COLO829 (cell line): ENCODE results near the gene ARL4D.
"Not testable (repeated sequence)": the region's sequence is repeated elsewhere in the genome, so short reads cannot be mapped to it uniquely, and the experiment has no call there.

Experiments
- DNase-seq: peaks from one replicate; pipeline ENCODE4 v3.0.0; 2012; ENCODE audit warnings: low spot score

ARL4D gene, protein sequence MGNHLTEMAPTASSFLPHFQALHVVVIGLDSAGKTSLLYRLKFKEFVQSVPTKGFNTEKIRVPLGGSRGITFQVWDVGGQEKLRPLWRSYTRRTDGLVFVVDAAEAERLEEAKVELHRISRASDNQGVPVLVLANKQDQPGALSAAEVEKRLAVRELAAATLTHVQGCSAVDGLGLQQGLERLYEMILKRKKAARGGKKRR

DNA sequence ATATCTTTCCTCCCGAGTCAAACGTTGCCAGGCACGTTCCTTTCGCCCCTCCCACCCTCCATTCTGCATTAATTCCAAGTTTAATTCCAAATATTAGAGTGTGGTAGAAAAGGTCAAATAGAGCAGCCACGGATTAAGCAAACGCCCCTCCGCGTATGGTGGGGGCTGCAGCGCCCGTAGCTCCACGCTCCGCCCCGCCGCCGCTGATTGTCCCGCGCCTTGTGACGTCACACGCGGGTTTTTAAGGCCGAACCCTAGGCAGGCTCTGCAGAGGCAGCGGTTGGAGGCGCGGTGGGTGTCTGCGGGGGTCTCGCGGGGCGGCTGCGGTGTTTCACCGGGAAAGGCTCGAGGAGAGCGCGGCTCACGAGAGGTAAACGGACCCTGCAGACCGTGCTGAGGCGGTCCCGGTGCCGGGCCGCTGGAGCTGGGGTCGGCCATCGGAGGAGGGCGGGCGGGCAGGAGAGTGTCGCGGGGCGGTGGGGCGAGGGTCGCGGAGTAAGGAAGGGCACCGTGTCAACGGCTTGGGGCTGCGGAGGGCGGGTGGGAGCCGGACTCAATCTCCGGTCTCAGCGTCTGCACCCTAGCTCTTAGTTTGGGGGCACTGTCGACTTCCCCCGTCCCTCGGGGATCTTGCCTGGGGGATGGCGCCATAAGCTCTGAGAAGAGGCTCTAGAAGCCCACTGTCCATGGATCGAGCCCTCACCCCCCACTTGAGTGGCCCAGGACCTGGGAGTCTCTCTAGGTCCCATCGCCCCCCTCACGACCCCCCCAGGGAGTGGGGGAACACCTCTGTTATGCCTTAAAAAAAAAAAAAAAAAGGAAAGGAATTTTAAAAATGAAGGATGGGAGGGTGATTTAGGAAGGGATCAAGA is at the start of gene ARL4D:
ARL4D (plus strand) TSS at position 270 of the 872 bp plus-strand sequence. CDS start 740 bp downstream, outside the sequence.
- peak; percentile 68 for DNase-seq

DNA sequence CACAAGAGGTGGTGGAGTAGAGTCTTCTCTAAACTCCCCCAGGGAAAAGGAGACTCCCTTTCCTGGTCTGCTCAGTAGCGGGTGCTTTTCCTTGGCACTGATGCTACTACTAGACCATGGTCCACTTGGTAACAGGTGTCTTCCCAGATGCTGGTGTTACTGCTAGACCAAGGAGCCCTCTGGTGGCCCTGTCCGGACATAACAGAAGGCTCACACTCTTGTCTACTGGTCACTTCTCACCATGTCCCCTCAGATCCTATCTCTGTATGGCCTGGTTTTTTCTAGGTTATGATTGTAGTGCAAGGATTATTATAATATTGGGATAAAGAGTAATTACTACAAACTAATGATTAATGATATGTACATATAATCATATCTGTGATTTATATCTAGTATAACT is 49.7 kb upstream of the ARL4D start:
- DNase-seq = no peak

DNA sequence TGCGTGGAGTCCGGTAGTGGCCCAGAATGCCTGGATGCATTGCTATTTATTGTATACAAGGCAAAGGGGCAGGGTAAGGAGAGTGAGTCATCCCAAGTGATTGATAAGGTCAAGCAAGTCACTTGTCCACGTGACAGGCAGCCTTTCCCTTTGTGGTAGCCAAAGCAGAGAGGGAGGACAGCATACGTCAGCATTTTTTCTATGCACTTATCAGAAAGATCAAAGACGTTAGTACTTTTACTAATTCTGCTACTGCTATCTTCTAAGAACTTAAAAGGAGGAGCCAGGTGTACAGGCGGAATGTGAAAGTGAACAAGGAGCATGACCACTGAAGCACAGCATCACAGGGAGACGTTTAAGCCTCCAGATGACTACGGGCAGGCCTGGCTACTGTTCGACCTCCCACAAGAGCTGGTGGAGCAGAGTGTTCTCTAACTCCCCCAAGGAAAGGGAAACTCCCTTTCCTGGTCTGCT is 47.9 kb upstream of the ARL4D start:
- DNase-seq = no peak

DNA sequence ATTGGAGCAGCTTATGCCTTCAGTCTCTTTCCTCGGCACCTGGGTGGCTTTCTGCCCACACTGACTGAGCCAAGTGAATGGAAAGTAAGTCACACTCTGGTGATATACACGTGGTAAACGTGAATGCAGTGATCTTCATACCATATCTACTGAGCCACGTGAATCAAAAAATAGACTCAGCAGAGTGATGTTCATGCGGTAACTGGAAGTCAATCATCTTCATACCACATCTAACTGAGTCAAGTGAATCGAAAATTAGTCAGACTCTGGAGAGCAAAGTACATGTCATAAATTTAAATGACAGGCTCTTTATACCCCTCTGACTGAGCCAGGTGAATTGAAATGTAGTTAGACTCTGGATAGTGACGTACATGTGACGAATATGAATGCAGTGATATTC is 47.1 kb upstream of the ARL4D start:
- DNase-seq = no peak

DNA sequence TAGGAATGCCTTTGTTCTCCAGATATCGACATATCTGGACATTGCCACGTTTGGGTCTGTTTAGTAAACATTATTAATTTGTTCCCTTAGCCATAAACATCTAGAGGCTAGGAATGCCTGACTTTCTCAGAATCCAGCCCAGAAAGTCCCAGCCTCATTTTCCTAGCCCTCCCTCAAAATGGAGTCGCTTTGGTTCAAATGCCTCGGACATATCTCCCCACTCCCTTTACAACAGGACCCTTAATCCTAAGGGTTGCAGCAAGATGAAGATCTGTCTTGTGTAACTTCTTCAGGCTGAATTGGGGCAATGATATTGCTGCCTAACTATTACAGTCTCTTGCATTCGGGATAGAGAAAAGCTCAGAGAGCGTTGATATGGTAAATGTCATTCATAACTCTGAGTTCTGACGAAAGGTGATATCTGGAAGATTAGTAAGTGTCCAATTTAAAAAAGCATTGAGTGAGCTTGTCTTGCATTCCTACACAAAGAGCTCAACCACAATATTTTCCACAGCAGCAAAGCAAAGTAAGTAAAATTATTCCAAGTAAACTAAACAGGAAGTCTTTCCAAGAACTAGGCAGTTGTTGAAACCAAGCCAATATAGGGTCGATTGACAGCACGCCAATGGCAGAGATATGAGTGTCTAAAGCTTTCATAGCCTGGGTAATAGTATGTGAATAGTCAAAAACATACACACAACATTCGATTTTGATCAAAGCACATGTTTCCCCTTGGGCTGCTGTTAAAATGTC is 46.0 kb upstream of the ARL4D start:
- DNase-seq = no peak

DNA sequence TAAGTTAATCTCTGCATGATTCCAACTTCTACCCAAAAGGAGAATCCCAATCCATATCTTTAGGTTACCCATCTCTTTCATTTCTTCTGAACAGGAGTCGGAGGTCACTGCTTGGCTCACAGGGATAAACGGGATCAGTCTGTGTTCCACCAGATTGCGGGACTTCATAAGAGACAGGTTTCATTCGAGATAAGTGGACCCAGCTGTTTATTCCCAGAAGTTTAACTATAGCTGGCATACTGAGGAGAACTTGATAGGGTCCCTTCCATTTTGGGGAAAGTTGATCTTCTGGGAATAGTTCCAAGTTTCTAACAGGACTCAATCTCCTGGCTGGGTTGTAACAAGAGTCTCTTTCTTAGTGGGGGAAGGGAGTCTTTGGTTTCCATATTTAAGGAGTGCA is 45.4 kb upstream of the ARL4D start:
- no peak for DNase-seq

DNA sequence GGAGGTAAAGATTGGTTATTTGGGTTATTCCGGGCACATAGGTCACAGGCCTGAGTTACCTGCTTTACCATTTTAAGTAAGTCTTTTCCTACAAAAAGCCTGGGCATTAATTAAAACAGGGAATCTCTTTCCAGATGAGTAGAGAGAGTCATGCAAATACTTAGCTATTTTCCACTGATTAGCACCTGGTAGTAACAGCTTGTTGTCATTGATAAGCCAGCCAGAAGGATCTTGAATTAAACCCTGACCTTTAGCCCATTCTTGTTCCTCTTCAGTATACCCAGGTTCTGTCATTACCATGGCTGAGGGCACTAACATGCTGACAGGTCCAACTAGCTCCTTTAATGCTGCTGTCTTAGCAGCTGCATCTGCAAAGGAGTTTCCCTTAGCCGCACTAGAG is 44.4 kb upstream of the ARL4D start:
- no peak for DNase-seq

DNA sequence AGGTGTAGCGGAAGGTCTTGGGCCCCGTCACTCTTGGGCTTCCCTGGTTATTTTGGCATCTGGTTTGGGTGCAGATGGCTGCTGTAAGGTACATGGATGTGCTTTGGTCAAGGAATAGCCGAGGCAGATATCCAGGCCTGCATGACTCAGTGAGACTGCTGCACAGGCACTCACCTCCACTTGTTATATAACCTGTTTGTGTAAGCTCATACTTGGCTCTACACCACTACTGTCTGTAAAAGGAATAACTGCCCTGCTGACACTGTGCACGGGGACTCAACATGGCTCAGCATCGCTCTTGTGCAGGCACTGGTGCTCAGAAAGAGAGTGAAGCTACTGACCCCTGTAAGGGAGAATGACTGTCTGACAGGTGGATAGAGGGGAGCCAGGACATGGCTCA is 42.3 kb upstream of the ARL4D start:
- no peak for DNase-seq

DNA sequence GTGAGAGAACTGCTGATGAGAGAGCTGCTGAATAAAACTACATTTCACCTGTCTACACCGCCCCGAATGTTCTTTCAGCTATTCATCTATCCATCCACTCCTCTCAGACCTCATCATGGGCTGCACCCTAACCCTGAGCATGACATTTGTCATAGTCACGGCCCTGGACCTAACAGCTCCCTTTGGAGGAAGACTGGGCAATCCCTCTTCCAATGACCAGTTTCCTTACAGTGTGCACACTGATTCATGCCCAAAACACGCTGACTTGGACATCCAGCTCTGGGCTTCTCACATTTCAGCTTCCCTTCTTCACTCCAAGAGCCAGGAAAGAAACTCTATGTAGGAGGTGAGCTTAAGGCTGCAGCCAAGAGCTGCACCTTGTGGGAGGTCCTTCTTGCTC is 41.8 kb upstream of the ARL4D start:
- no peak for DNase-seq

DNA sequence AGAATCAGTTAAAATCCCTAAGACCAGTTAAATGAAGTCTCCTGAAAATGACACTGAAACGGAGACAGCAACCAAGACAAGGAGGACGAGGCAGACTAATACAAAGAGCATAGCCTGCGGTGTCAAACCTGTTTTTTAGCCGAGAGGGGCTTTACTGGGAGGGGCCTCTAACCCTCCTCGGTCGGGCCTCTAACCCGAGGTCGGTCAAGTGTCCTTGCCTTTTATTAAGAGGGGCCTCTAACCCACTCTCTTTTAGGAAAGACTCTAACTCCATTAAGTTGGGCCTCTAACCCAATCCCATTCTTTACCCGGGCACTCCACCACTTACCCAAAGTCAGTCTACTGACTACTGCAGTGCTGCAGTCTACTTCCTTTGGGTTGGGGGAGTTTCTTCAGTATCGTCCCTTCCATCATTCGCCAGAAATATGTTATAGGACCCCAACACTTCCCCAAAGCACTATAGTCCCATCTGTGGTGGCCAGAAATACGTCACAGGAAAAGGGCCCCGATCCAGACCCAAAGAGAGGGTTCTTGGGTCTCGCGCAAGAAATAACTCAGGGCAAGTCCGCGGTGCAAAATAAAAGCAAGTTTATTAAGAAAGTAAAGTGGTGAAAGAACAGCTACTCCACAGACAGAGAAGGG is 39.2 kb upstream of the ARL4D start:
- DNase-seq = no peak

DNA sequence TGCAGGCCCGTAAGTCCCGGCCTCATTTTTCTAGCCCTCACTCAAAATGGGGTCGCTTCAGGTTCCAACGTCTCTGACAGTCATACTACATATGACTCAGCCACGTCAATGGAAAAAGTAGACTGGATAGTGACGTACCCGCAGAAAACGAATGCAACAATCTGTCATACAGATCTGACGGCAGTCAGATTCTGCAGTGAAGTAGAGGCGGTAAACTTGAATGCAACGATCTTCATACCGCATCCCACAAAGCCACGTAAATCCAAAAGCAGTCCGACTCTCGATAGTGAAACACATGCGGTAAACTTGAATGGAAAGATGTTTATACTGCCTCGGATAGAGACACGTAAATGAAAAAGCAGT is 38.4 kb upstream of the ARL4D start:
- peak; percentile 53 for DNase-seq

DNA sequence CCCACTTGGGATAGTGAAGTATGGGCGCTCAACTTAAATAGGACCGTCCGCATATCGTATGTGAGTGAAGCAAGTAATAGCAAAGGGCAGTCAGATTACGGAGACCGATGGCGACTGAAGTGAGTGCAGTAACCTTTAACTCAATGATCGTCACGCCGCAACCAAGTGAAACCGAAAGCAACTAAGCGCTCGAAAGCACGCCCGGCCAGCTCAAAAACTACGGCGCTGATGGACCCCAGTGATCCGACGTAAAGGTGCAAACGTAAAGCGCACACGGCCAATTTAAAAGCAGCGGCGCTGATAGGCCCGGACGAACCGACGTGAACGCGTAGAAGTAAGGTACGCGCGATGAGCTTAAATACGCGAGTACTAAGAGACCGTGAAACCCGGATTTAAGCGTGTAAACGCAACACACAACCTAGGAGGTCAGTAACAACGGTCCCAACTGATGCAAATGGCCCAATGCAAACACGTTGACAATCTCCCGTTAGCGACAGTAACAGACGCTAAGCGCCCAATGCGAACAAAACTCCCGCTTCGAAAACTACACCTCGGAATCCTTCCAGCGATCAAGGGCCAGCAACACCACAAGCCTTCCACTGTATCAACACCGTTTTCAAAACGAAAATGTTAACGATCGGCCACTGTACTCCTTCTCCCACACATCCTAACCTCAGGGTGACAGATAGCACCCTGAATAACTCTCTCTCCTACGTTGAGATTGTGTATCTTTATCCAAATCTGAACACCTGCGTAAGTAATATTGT is 37.9 kb upstream of the ARL4D start:
- DNase-seq = peak; percentile 96

DNA sequence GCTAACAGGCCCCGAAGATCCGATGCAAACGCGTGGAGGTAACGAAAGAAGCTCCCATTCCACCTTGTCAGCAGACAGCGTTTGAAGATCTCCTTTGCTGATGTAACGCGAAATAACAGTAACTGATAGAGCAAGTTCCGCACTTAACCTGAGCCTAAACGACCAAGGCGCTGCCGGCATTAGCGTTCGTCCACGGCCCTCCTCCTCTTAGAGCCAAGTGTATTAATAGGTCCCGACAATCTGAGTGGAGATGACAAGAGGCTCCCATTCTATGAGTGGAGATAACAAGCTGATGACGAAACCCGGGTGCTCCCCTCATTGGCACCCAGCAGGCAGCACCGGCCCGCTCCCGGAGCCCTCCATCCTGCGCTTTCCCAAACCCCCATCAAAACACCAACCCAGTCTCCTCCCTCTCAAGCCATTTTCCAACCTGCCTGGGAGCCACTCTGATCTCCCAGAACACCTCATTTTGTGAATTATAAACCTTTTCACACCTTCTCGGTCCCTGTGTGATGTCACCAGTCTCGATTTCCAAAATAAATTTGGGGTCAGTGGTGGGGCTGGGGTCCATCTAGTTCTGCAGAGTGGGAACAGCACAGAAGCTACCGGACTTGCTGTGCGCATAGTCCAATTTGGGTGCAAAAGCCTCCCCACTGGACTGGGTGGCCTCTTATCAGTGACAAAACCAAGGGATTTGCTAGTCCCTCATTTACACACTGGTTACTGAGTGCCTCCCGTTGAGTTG is 35.4 kb upstream of the ARL4D start:
- DNase-seq = no peak

DNA sequence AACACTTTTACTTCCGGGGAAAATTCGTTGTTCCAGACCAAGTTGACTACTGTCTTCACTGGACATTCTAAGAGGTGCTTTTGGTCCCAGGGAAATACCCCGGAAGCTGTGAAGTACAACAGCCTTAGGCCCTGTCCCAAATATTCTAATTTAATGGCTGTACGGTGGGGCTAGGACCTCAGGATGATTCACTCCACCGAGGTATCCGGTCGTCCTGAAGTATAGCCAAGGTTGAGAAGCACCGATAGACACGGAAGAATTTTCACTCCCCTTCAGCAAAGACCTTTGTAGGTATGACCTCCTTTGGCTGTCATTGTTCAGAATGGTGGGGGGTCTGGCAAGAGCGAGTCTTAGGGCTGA is 34.9 kb upstream of the ARL4D start:
- no peak for DNase-seq

DNA sequence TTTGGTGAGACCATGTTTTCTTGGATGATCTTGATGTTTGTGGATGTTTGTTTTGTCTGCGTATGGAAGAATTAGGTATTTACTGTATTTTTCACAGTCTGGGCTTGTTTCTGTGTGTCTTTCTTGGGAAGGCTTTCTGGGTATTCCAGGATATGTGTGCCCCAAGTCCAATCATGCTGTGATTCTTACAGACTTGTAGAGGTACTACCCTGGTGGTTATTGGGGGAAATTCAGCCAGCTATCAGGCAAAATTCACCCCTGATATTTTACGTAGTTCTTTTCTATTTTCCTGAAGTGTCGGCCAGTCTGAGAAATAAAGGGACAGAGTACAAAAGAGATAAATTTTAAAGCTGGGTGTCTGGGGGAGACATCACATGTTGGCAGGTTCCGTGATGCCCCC is 33.4 kb upstream of the ARL4D start:
- DNase-seq = no peak

DNA sequence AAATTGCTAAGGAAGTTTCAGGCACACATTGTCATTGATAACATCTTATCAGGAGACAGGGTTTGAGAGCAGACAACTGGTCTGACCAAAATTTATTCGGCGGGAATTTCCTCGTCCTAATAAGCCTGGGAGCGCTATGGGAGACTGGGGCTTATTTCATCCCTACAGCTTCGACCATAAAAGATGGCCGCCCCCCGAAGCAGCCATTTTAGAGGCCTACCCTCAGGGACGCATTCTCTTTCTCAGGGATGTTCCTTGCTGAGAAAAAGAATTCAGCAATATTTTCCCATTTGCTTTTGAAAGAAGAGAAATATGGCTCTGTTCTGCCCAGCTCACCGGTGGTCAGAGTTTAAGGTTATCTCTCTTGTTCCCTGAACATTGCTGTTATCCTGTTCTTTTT is 32.9 kb upstream of the ARL4D start:
- not testable (repeated sequence) for DNase-seq

DNA sequence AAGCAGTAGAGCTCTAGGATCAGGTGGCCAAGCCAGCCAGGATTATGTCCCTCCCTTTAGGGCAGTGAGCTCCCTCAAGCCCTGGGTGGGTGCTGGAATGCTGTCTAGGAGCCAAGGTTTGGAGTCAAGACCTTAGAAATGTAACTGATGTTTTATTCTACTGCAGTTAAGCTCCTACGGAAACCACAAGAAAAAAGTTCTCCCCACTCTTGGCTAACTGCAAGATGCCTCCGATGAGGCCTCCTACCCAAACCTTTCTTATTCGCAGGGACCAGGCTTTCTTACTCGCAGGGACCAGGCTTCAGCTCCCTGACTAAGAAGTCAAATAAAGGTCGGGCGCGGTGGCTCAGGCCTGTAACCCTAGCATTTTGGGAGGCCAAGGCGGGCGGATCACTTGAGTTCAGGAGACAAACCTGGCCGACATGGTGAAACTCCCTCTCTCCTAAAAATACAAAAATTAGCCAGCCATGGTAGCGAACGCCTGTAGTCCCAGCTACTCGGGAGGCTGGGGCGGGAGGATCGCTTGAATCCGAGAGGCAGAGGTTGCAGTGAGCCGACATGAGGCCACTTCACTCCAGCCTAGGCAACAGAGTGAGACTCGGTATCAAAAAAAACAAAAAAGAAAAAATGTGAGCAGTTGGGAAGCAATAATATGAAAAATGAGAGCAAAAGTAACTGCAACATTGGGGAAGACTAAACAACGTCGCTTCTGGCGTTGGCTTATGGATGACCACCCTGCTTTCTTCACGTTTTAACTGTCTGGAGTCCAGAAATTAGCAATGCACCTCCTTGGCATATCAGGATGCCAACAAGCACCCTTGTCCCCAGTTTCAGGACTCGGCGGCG is 31.7 kb upstream of the ARL4D start:
- no peak for DNase-seq

DNA sequence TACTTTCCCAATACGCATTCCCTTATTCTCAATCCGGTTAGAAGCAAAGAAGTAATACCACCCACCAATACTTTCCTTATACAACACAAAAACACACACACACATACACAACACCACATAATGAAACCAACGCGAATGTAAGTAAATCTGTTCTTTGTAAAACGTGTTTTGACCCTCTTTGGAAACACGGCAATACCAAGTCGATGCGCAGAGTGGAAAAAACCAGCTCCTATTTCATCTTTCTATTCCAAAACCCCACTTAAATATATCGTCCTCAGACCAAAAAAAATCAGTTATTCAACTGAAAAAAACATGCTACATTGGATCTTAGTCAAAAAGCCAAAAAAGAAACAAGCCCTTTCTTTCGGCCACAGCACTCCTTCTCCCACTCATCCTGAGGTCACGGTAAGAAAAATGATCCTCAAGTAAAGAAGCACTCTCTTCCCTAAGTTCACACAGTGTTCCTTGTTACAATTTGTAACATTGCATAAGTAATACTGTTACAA is 31.0 kb upstream of the ARL4D start:
- DNase-seq = peak; percentile 85

DNA sequence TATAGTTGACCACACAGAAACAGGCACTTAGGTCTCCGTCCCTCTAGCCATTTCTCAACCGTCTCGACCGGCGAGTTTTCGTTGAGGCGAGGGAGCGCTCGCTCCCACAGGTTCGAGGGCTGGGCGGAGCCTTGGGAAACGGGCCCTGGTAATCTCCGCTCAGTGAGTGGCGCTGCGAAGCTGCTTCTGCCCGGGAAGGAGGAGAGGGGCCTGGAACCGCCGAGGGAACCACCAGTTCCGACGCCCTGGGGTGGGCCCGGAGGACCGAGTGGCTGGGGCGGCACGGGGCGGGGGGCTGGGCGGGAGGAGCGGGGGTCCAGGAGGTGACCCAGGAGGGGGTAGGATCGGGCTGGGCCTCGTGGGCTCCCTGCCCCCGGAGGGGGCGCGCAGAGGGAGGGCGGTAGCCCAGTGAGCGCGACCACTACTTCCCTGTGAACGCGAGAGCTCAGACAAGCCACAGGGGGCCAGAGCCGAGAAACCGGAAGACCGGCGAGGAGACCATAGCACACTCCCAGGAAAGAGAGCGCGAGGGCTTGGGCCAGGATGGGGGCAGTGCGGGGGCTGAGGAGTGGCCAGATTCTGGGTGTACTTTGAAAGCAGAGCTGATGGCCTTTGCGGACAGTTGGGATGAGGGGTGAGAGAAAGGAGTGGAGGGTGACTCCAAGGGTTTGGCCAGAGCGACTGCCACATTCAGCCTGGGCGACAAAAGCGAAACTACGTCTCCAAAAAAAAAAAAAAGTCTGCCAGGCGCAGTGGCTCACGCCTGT is 29.9 kb upstream of the ARL4D start:
- peak; percentile 47 for DNase-seq
